H54 (cell line): ENCODE measurements around the gene TMPRSS6.

Source experiments
- DNase-seq: peaks from one replicate; pipeline ENCODE4 v3.0.0; 2011; ENCODE audit warnings: low spot score, mixed read lengths; ENCODE audit not compliant: insufficient read length
- FAIRE-seq: peaks from 3 replicates; lab custom pipeline; 2011; peaks lifted over from hg19 to GRCh38; lab: Jason Lieb, UNC
- POLR2A ChIP-seq: IDR thresholded peaks from 2 replicates; pipeline ENCODE4 v1.6.1; 2011; ENCODE audit warnings: low read depth, mild to moderate bottlenecking, low read length

Gene TMPRSS6

DNA sequence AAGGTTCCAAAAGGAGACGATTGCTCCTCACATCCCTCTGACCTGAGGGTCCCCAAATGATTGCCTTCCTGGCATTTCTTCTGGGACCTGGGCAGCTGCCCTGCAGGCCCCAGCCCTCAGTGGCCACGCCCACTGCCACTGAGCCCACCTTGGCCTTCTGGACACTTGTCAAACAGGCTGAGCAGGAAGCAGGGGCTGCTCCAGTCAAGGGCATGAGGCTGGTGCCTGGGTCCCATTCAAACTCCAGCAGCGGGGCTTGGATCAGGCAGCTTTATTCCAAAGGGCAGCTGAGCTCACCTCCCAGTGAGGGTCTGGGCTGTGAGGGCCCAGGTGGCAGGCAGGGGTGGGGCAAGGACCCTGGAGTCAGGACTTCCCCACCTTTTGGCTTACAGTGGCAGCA lies 44.3 kb downstream of the TMPRSS6 start:
- no peak for FAIRE-seq

DNA sequence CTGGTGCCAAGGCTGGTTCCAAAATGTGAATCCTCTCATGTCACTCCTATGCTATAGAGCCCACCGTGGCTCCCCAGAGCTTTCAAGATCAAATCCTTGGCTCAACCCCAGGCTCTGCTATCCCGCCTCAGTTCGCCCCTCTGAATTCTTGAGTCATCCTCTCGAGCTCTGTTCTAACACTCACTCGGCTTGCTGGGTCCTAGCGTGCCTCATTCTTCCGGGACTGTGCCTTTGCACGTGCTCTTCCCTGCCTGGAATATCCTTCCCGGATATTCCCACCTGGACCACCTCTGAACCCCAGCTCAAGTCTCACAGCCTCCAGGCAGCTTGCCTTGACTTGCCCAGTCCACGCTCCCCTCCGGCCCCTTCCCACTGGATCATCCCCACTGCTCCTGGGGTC lies 45.0 kb downstream of the TMPRSS6 start:
- FAIRE-seq (no peak), DNase-seq (no peak)
- no peak for TF ChIP-seq POLR2A

More for the DNA sequence above, 44.3 kb downstream of the TMPRSS6 start:
- DNase-seq, result no peak
- no peak for TF ChIP-seq POLR2A

- FAIRE-seq, result no peak
- no peak for TF ChIP-seq POLR2A
- DNase-seq, result no peak
These were observed 45.8 kb downstream of the TMPRSS6 start for GRCh38 chr22:37063431-37064420.

- no peak for TF ChIP-seq POLR2A
- FAIRE-seq (no peak), DNase-seq (no peak)
These were observed 46.7 kb downstream of the TMPRSS6 start for GRCh38 chr22:37062702-37063381.

- DNase-seq (no peak), FAIRE-seq (no peak)
- no peak for TF ChIP-seq POLR2A
These were observed 47.2 kb downstream of the TMPRSS6 start for GRCh38 chr22:37062376-37062675.

- TF ChIP-seq POLR2A, result no peak
- no peak for FAIRE-seq
- no peak for DNase-seq
These were observed 47.7 kb downstream of the TMPRSS6 start for GRCh38 chr22:37061611-37062375.

GRCh38 chr22:37060801-37061610 lies 48.5 kb downstream of the TMPRSS6 start:
- FAIRE-seq (no peak), DNase-seq (no peak)
- TF ChIP-seq POLR2A, result no peak

DNA sequence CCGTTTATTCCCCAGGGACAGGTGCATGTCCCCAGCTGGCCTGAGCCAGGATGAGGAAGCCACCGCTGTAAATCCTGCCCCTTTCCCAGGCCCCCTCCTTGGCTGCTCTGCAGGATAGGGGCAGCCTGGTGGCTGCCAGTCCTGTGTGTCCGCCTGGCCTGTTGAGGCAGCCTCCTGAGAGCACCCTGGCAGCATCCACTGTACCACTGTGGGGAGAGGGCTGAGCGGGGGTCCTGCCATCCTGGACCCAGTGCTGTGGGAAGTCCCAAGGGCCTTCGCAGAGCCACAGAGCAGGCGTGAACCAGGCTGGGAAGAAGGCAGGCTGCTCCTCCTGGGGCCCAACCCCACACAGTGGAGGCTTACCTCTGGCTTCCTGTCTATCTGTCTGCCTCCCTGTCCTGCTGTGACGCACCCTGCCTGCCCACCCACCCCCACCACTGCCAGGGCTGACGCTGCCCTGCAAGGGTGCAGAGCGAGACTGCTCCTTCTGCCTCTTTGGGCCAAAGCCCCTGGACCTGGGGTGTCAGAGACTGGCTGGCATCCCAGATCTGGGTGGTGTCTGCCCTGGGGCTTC lies 49.5 kb downstream of the TMPRSS6 start:
- FAIRE-seq, result no peak
- DNase-seq, result no peak
- no peak for TF ChIP-seq POLR2A

- TF ChIP-seq POLR2A, result no peak
- DNase-seq (no peak), FAIRE-seq (no peak)
These were observed 50.4 kb downstream of the TMPRSS6 start for GRCh38 chr22:37058917-37059701.

- no peak for TF ChIP-seq POLR2A
- FAIRE-seq, result no peak
These were observed 51.6 kb downstream of the TMPRSS6 start for GRCh38 chr22:37057796-37058510.

DNA sequence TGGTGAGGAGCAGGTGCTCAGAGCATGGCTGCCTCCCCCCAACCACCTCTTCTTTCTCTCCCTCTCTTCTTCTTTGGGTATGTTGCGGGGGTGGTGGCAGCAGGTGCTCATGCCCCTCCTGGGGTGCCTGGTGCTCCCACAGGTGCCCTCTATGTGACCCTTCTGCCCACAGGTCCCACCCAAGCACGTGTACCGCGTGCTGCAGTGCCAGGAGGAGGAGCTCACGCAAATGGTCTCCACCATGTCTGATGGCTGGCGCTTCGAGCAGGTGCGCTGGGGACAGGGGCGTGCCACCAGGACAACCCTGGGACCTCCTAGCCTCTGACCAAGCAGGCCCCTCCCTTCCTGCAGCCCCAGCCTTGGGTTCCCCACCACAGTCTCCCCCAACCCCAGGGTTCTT lies 52.3 kb downstream of the TMPRSS6 start:
- no peak for DNase-seq
- no peak for TF ChIP-seq POLR2A
- no peak for FAIRE-seq

More at GRCh38 chr22:37057796-37058510, 51.6 kb downstream of the TMPRSS6 start:
- no peak for DNase-seq
